Measurements from ENCODE around the gene ARHGAP35.

- TF ChIP-seq POLR2AphosphoS5 (IDR thresholded peaks at IDR 0.05; ENCODE audit: low read length) (no peak), CTCF (IDR thresholded peaks at IDR 0.05 in 2 of 3, conservative IDR thresholded peaks at IDR 0.05 in 1 of 3; ENCODE audit: control insufficient read depth in 2 of 3, extremely low read depth in 1 of 3, insufficient read depth in 1 of 3, low read depth in 3 of 3, low read length in 3 of 3) (no peak), RAD51 (IDR thresholded peaks at IDR 0.05) (no peak), MAX (IDR thresholded peaks at IDR 0.05; ENCODE audit: low read depth, low read length) (no peak), MYC (IDR thresholded peaks at IDR 0.05; ENCODE audit: insufficient read depth, insufficient read length, insufficient replicate concordance, low read length, severe bottlenecking) (no peak), POLR2A (IDR thresholded peaks at IDR 0.05; ENCODE audit: low read depth, low read length) (no peak), ZNF592 (IDR thresholded peaks at IDR 0.05) (no peak), EZH2 (IDR thresholded peaks at IDR 0.05; ENCODE audit: borderline replicate concordance, control insufficient read depth, low read depth, low read length) (no peak), GABPA (IDR thresholded peaks at IDR 0.05; ENCODE audit: low read depth) (no peak)
Measured at GRCh38 chr19:46901701-46902401, 41.1 kb downstream of the ARHGAP35 start.

Measured in GM12878 (cell line).